Nephron progenitor cell (in vitro differentiated cells): ENCODE data around the gene MS4A3.
"Not testable (repeated sequence)": the region's sequence is repeated elsewhere in the genome, so short reads cannot be mapped to it uniquely, and the experiment has no call there.

Experiments
- DNase-seq: peaks from one replicate; pipeline ENCODE4 v3.0.0; 2021
- H3K27ac Mint-ChIP-seq: 2 replicates; pipeline ENCODE4 v1.8.0; 2021; ENCODE audit warnings: mild to moderate bottlenecking, moderate library complexity, mixed read lengths
- H3K27me3 Mint-ChIP-seq: 2 replicates; pipeline ENCODE4 v1.8.0; 2021; ENCODE audit warnings: mild to moderate bottlenecking, low read depth, mixed read lengths; ENCODE audit not compliant: poor library complexity
- H3K36me3 Mint-ChIP-seq: 2 replicates; pipeline ENCODE4 v1.8.0; 2021; ENCODE audit warnings: low read depth, mixed read lengths
- H3K4me1 Mint-ChIP-seq: 2 replicates; pipeline ENCODE4 v1.8.0; 2021; ENCODE audit warnings: mixed read lengths
- H3K4me3 Mint-ChIP-seq: 2 replicates; pipeline ENCODE4 v1.8.0; 2021; ENCODE audit warnings: mild to moderate bottlenecking, moderate library complexity, mixed read lengths
- H3K9me3 Mint-ChIP-seq: 2 replicates; pipeline ENCODE4 v1.8.0; 2021; ENCODE audit warnings: mild to moderate bottlenecking, moderate library complexity, mixed read lengths
- CTCF ChIP-seq: fragments of 200-600 bp; sonication (generic); IDR thresholded peaks from 2 replicates; pipeline ENCODE4 v1.5.0; 2021; ENCODE audit warnings: antibody characterized with exemption

MS4A3 gene

GRCh38 chr11:60087239-60087638 lies 30.8 kb downstream of the MS4A3 start:
- Mint-ChIP-seq H3K36me3 (no peaks in the 10 kb centered on the region), H3K27me3 (no peaks in the 10 kb centered on the region), H3K4me1 (no peaks in the 10 kb centered on the region), H3K4me3 (no peak overlapping the region), H3K9me3 (no peaks in the 10 kb centered on the region), H3K27ac (no peak overlapping the region)
- no peak for DNase-seq
- TF ChIP-seq CTCF: no peak

DNA sequence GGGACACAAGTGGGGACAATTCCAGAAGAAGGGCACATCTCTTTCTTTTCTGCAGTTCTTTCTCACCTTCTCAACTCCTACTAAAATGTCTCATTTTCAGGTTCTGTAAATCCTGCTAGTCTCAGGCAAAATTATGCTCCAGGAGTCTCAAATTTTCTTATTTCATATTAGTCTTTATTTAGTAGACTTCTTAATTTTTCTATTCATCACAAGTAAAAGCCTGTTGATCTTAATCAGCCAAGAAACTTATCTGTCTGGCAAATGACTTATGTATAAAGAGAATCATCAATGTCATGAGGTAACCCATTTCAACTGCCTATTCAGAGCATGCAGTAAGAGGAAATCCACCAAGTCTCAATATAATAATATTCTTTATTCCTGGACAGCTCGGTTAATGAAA lies 31.9 kb downstream of the MS4A3 start, which contains the start of gene MS4A2:
TSS of gene MS4A2 (plus strand) at position 301 of the 400 bp plus-strand sequence. CDS start 102 bp downstream, outside the sequence.
- H3K27me3 Mint-ChIP-seq: no peaks in the 10 kb centered on the region
- H3K9me3 Mint-ChIP-seq: no peaks in the 10 kb centered on the region
- DNase-seq: no peak
- H3K4me1 Mint-ChIP-seq: no peaks in the 10 kb centered on the region
- H3K4me3 Mint-ChIP-seq: no peak within 1 kb of the TSS
- no peak within 1 kb of the TSS for H3K27ac Mint-ChIP-seq
- no peak for TF ChIP-seq CTCF
- H3K36me3 Mint-ChIP-seq: no peaks in the 10 kb centered on the region

- Mint-ChIP-seq H3K36me3 (no peaks in the 10 kb centered on the region), H3K4me3 (no peak overlapping the region), H3K4me1 (no peaks in the 10 kb centered on the region), H3K27ac (no peak overlapping the region), H3K27me3 (peaks cover 3% of the 10 kb centered on the region), H3K9me3 (no peaks in the 10 kb centered on the region)
- DNase-seq: no peak
- no peak for TF ChIP-seq CTCF
Measured at GRCh38 chr11:60095477-60096120, 39.1 kb downstream of the MS4A3 start.

GRCh38 chr11:60097189-60097588 lies 40.7 kb downstream of the MS4A3 start:
- H3K9me3 Mint-ChIP-seq: no peaks in the 10 kb centered on the region
- no peaks in the 10 kb centered on the region for H3K4me1 Mint-ChIP-seq
- no peak for DNase-seq
- no peak overlapping the region for H3K4me3 Mint-ChIP-seq
- H3K27me3 Mint-ChIP-seq: peaks cover 3% of the 10 kb centered on the region
- TF ChIP-seq CTCF: no peak
- no peak overlapping the region for H3K27ac Mint-ChIP-seq
- H3K36me3 Mint-ChIP-seq: no peaks in the 10 kb centered on the region

DNA sequence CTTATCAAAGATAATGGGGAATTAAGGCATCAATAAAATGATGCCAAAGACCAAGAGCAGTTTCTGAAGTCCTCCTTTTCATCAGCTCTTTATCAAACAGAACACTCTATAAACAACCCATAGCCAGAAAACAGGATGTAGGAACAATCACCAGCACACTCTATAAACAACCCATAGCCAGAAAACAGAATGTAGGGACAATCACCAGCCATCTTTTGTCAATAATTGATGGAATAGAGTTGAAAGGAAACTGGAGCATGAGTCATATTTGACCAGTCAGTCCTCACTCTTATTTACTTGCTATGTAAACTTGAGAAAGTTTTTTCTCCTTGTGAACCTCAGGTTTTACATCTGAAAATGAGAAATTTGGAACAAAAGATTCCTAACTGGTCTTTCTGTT lies 42.0 kb downstream of the MS4A3 start:
- Mint-ChIP-seq H3K36me3 (no peaks in the 10 kb centered on the region), H3K4me3 (no peak overlapping the region), H3K9me3 (no peaks in the 10 kb centered on the region), H3K27me3 (peaks cover 3% of the 10 kb centered on the region), H3K27ac (no peak overlapping the region), H3K4me1 (no peaks in the 10 kb centered on the region)
- no peak for TF ChIP-seq CTCF
- DNase-seq: no peak

DNA sequence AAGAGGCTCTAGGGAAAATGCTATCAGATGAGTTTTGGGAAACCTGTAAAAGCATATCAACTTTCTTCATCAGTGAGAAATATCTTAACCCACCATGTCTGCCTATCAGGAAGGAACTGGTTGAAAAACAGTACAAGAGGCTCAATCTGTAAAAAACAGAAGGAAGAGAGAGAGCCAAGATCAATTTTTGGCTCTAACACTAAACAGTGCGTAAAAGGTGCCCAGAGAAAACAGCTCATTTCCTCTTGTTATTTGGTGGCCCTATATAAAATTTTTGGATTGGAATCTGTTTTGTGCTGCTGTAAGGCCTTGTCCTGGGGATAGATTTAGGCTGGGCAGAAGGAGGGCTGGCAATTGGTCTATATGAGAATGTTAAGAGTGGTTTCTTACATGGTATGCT lies 44.1 kb downstream of the MS4A3 start:
- DNase-seq: no peak
- H3K9me3 Mint-ChIP-seq: no peaks in the 10 kb centered on the region
- H3K4me1 Mint-ChIP-seq: no peaks in the 10 kb centered on the region
- no peak overlapping the region for H3K27ac Mint-ChIP-seq
- no peak for TF ChIP-seq CTCF
- H3K4me3 Mint-ChIP-seq: no peak overlapping the region
- H3K36me3 Mint-ChIP-seq: no peaks in the 10 kb centered on the region
- H3K27me3 Mint-ChIP-seq: no peaks in the 10 kb centered on the region

GRCh38 chr11:60101368-60101767 lies 44.9 kb downstream of the MS4A3 start:
- H3K4me1 Mint-ChIP-seq, H3K9me3 Mint-ChIP-seq, H3K4me3 Mint-ChIP-seq, DNase-seq, H3K36me3 Mint-ChIP-seq, H3K27me3 Mint-ChIP-seq: not testable (repeated sequence)
- H3K27ac Mint-ChIP-seq: peak overlapping the region; percentile 6

DNA sequence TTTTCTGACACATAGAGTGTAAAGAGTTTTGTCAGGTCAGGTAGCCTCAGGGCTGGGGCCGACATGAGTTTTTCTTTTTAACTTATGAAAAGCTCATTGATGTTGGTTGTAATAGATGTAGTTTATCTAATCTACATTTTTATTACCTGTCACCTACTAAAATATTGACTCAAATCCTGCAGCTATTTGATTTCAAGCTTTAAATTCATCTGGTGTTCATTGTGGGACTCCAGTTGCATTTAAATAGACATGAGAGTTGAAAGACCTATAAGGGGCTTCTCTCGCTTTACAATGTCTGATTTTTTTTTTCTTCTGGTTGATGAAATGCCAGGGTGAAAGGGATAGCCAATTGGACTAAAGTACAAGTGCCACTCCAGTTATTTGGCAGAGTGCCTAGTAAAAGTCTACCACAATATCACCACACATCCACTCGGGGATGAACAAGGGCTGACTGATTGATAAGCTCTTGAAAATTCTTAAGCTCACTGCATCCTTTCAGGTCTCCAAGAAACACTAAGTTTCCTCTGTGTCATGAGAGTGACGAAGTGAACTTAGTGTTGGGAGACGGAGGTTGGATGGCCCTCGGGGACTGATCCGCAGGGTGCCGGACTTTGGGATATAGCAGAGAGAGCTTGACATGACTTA lies 48.1 kb downstream of the MS4A3 start:
- H3K27me3 Mint-ChIP-seq, H3K4me1 Mint-ChIP-seq, DNase-seq, H3K4me3 Mint-ChIP-seq, H3K9me3 Mint-ChIP-seq, H3K27ac Mint-ChIP-seq, H3K36me3 Mint-ChIP-seq: not testable (repeated sequence)

DNA sequence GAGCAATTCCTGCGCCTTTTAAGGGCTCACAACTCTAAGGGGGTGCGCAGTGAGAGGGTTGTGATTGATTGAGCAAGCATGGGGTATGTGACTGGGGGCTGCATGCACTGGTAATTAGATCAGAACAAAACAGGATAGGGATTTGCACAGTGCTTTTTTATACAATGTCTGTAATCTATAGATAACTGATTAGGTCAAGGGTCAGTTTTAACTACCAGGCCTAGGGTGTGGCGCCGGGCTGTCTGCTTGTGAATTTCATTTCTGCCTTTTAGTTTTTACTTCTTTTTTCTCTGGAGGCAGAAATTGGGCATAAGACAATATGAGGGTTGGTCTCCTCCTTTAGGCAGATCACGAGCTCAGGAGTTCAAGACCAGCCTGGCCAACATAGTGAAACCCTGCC lies 52.2 kb downstream of the MS4A3 start:
- not testable (repeated sequence) for H3K36me3 Mint-ChIP-seq, H3K4me3 Mint-ChIP-seq, H3K4me1 Mint-ChIP-seq, H3K9me3 Mint-ChIP-seq, H3K27me3 Mint-ChIP-seq, H3K27ac Mint-ChIP-seq, DNase-seq
